K562 (cell line): Measurements from ENCODE around the gene TUBD1. TPM values are rescaled to one million over a fixed set of nuclear protein-coding genes. Genes with fewer than 3 reads are reported as not detected.

Experiments
- ATF3 ChIP-seq, 2 experiments: fragments of 450-650 bp in 1 of 2; sonication (generic) in 1 of 2; formaldehyde crosslinking in 1 of 2; IDR thresholded peaks in 1 of 2; conservative IDR thresholded peaks in 1 of 2; 2 replicates each; pipeline versions ENCODE4 v1.6.1 to v1.8.1; 2016 to 2023; ENCODE audit warnings: mild to moderate bottlenecking in 2 of 2, moderate library complexity in 2 of 2, inconsistent platforms in 1 of 2, missing genetic modification reagents in 1 of 2
- HIVEP1 ChIP-seq: fragments of 250-450 bp; sonication (Bioruptor Pico); IDR thresholded peaks from 2 replicates; pipeline ENCODE4 v1.4.0; 2020; ENCODE audit warnings: mild to moderate bottlenecking
- TFAM ChIP-seq: fragments of 250-450 bp; sonication (Bioruptor Pico); conservative IDR thresholded peaks from 2 replicates; pipeline ENCODE4 v1.5.0; 2021; ENCODE audit warnings: mild to moderate bottlenecking, moderate library complexity
- ZBTB34 ChIP-seq: fragments of 250-450 bp; sonication (Bioruptor Pico); IDR thresholded peaks from 2 replicates; pipeline ENCODE4 v1.8.0; 2021; ENCODE audit warnings: mild to moderate bottlenecking, moderate library complexity
- ZNF12 ChIP-seq: sonication (generic); formaldehyde crosslinking; IDR thresholded peaks from 2 replicates; pipeline ENCODE4 v1.4.0; 2020; ENCODE audit warnings: mild to moderate bottlenecking, missing genetic modification reagents
- ZNF398 ChIP-seq: fragments of 250-450 bp; sonication (Bioruptor Pico); IDR thresholded peaks from 2 replicates; pipeline ENCODE4 v1.8.0; 2021; ENCODE audit warnings: moderate library complexity, mild to moderate bottlenecking, inconsistent platforms
- ZNF583 ChIP-seq: fragments of 250-450 bp; sonication (Bioruptor Pico); IDR thresholded peaks from 2 replicates; pipeline ENCODE4 v1.4.0; 2020
- polyA plus RNA-seq, 8 experiments: library from polyadenylated mRNA; depleted of rRNA in 4 of 8; stranded (reverse) in 5 of 8; unstranded in 3 of 8; fragments of >200 nt; fragmentation: Nextera tagmentation in 2 of 8; fragmentation: Illumina TruSeq in 1 of 8; extraction: Ambion mirVana in 2 of 8; extraction: Trizol in 1 of 8; gene quantifications; 2 replicates each; pipeline versions ENCODE4 v1.2.1 to v1.2.3, GENCODE V29; 2011 to 2014; ENCODE audit warnings: inconsistent platforms in 1 of 8, missing spikeins in 1 of 8
- total RNA-seq, 7 experiments: library from RNA; depleted of rRNA in 6 of 7; stranded (reverse); fragments of >200 nt in 6 of 7; fragmentation: Illumina TruSeq in 2 of 7; extraction: Trizol in 2 of 7; gene quantifications; 2 replicates each; pipeline versions ENCODE4 v1.2.1 to v1.2.3, GENCODE V29; 2011 to 2021; ENCODE audit warnings: low replicate concordance in 1 of 7
- TF ChIP-seq, protein P1 (sequence below): fragments of 200-800 bp; sonication (Bioruptor generic); IDR thresholded peaks from 2 replicates; pipeline ENCODE4 v1.6.1; 2016; ENCODE audit warnings: missing genetic modification characterization, missing compliant biosample characterization
- TF ChIP-seq, protein P2 (sequence below): fragments of 250-450 bp; sonication (Bioruptor Pico); IDR thresholded peaks from 2 replicates; pipeline ENCODE4 v1.4.0; 2020; ENCODE audit warnings: mild to moderate bottlenecking, moderate library complexity
- TF ChIP-seq, protein P3 (sequence below), 2 experiments: IDR thresholded peaks; 2 replicates each; pipeline ENCODE4 v1.6.1; 2011; ENCODE audit warnings: borderline replicate concordance in 1 of 2, control low read depth in 1 of 2, low read depth in 1 of 2, low read length in 1 of 2, mild to moderate bottlenecking in 1 of 2, mixed read lengths in 1 of 2, moderate library complexity in 1 of 2; ENCODE audit not compliant: insufficient read depth in 1 of 2, insufficient read length in 1 of 2, poor library complexity in 1 of 2, severe bottlenecking in 1 of 2; ENCODE audit errors: extremely low read depth in 1 of 2

TUBD1 gene
- total and polyA plus RNA-seq, 9 of the 15 experiments (the other 6 are each of a cell fraction or from before 2014, with no cell fraction given), result 10.8 to 35.3 (median 17.9) TPM

- TF ChIP-seq, protein P1, sequence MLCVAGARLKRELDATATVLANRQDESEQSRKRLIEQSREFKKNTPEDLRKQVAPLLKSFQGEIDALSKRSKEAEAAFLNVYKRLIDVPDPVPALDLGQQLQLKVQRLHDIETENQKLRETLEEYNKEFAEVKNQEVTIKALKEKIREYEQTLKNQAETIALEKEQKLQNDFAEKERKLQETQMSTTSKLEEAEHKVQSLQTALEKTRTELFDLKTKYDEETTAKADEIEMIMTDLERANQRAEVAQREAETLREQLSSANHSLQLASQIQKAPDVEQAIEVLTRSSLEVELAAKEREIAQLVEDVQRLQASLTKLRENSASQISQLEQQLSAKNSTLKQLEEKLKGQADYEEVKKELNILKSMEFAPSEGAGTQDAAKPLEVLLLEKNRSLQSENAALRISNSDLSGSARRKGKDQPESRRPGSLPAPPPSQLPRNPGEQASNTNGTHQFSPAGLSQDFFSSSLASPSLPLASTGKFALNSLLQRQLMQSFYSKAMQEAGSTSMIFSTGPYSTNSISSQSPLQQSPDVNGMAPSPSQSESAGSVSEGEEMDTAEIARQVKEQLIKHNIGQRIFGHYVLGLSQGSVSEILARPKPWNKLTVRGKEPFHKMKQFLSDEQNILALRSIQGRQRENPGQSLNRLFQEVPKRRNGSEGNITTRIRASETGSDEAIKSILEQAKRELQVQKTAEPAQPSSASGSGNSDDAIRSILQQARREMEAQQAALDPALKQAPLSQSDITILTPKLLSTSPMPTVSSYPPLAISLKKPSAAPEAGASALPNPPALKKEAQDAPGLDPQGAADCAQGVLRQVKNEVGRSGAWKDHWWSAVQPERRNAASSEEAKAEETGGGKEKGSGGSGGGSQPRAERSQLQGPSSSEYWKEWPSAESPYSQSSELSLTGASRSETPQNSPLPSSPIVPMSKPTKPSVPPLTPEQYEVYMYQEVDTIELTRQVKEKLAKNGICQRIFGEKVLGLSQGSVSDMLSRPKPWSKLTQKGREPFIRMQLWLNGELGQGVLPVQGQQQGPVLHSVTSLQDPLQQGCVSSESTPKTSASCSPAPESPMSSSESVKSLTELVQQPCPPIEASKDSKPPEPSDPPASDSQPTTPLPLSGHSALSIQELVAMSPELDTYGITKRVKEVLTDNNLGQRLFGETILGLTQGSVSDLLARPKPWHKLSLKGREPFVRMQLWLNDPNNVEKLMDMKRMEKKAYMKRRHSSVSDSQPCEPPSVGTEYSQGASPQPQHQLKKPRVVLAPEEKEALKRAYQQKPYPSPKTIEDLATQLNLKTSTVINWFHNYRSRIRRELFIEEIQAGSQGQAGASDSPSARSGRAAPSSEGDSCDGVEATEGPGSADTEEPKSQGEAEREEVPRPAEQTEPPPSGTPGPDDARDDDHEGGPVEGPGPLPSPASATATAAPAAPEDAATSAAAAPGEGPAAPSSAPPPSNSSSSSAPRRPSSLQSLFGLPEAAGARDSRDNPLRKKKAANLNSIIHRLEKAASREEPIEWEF (CRISPR knock-in tag), result no peak
- TF ChIP-seq ATF3 (IDR thresholded peaks at IDR 0.05), result no peak
- TF ChIP-seq ATF3 (CRISPR knock-in tag; conservative IDR thresholded peaks at IDR 0.05), result no peak
- TF ChIP-seq, protein P2, sequence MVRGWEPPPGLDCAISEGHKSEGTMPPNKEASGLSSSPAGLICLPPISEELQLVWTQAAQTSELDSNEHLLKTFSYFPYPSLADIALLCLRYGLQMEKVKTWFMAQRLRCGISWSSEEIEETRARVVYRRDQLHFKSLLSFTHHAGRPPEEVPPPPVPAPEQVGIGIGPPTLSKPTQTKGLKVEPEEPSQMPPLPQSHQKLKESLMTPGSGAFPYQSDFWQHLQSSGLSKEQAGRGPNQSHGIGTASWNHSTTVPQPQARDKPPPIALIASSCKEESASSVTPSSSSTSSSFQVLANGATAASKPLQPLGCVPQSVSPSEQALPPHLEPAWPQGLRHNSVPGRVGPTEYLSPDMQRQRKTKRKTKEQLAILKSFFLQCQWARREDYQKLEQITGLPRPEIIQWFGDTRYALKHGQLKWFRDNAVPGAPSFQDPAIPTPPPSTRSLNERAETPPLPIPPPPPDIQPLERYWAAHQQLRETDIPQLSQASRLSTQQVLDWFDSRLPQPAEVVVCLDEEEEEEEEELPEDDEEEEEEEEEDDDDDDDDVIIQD (CRISPR knock-in tag), result no peak
- no peak for TF ChIP-seq ZNF583 (CRISPR knock-in tag)
- no peak for TF ChIP-seq TFAM (CRISPR knock-in tag)
- TF ChIP-seq ZNF12 (CRISPR knock-in tag), result no peak
- TF ChIP-seq ZBTB34 (CRISPR knock-in tag), result no peak
- TF ChIP-seq HIVEP1, result 0 out of 2 replicates have a peak, but pooled peaks have one; percentile 28
- TF ChIP-seq, protein P3, sequence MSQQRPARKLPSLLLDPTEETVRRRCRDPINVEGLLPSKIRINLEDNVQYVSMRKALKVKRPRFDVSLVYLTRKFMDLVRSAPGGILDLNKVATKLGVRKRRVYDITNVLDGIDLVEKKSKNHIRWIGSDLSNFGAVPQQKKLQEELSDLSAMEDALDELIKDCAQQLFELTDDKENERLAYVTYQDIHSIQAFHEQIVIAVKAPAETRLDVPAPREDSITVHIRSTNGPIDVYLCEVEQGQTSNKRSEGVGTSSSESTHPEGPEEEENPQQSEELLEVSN (IDR thresholded peaks at IDR 0.05; ENCODE audit: borderline replicate concordance in 1 of 2, extremely low read depth in 1 of 2, insufficient read depth in 1 of 2, insufficient read length in 1 of 2, low read depth in 1 of 2, low read length in 1 of 2, poor library complexity in 1 of 2, severe bottlenecking in 1 of 2), result peak in 1 of 2 experiments; percentile 76
- no peak for TF ChIP-seq ZNF398 (CRISPR knock-in tag)
Observed at GRCh38 chr17:59892924-59893675, at the start of gene TUBD1, which contains the start of gene RPS6KB1 (continued).
